Myocyte (in vitro differentiated cells): ENCODE measurements around the gene OTUD4. TPM values are rescaled to one million over a fixed set of nuclear protein-coding genes. Genes with fewer than 3 reads are reported as not detected.
"Not testable (repeated sequence)": the region's sequence is repeated elsewhere in the genome, so short reads cannot be mapped to it uniquely, and the experiment has no call there.

Source experiments
- DNase-seq: peaks from one replicate; pipeline ENCODE4 v3.0.0-alpha.2; 2012; ENCODE audit warnings: low read depth
- total RNA-seq: library from RNA; depleted of rRNA; stranded (reverse); fragments of >200 nt; gene quantifications from 2 replicates; pipeline ENCODE4 v1.2.3, GENCODE V29; 2014

OTUD4 gene
- total RNA-seq, 1 donor from 2014 or later: 81.4 TPM

GRCh38 chr4:145179861-145180297 is 510 bp downstream of the OTUD4 start:
- not testable (repeated sequence) for DNase-seq

- peak; percentile 67 for DNase-seq
These were observed 1.0 kb downstream of the OTUD4 start for GRCh38 chr4:145179281-145179860.

DNA sequence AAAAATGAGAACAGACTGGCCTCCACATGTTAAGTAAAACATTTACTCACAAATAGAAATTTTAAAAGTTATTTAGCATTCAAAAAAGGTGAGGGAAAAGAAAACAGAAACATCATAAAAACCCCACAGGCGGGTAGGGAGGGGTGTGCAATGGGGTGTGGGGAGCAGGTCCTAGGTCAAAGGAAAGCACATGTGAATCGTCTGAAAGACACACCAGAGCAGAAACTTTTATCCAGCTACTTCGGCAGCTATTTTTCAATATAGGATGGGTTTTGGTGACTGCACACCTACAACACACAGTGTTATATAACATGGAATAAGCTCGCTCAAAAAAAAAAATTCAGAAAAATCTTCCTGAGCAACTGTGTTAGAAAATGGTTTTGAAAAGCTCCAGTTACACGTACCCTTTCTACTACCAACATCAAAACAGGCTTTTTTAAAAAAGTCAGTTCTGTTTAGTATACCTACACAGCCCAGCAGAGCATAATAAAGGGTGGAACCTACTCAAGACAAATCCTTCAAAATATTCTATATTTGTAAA is 1.6 kb downstream of the OTUD4 start:
- no peak for DNase-seq

GRCh38 chr4:145177906-145178538 is 2.4 kb downstream of the OTUD4 start:
- peak; percentile 16 for DNase-seq

- DNase-seq: peak; percentile 63
These were observed 2.9 kb downstream of the OTUD4 start for GRCh38 chr4:145177511-145177905.

DNA sequence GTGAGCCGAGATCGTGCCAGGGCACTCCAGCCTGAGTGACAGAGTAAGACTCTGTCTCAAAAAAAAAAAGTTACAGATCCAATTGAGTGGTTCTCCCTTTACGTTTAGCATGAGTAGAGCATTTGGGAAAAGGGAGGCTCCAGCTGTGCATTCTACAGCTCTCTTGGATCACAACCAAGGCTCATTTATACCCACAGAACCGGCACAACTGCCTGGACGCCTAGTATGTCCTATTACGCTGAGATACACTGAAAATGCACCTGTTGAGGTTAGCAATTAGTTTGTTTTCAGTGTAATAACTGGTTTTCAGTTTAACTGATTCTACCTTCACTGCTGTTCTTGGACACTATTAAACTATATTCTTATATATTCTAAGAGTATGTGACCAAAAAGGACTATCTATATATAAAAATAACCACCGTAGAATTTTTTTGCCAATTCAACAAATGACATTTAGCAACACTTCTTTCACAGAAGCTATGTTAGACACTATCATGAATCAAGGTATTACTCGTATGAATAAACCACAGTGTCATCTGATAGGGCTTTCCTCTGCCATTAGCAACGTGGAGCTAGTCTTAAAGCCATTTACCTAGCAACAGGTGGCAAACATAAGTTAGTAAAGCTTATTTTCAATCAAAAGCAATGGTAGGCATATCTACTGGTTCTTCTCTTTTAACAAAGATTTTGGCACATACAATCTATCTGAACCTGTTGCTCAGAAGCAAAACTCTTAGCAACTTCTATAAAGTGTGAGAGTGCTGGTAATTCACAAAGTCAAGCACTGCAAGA is 3.6 kb downstream of the OTUD4 start:
- DNase-seq: no peak

GRCh38 chr4:145171911-145172310 is 8.5 kb downstream of the OTUD4 start:
- DNase-seq: peak; percentile 16

- DNase-seq: no peak
These were observed 10.2 kb downstream of the OTUD4 start for GRCh38 chr4:145170223-145170622.

GRCh38 chr4:145168581-145169187 is 11.7 kb downstream of the OTUD4 start:
- DNase-seq: no peak

- no peak for DNase-seq
These were observed 12.5 kb downstream of the OTUD4 start for GRCh38 chr4:145167887-145168286.

DNA sequence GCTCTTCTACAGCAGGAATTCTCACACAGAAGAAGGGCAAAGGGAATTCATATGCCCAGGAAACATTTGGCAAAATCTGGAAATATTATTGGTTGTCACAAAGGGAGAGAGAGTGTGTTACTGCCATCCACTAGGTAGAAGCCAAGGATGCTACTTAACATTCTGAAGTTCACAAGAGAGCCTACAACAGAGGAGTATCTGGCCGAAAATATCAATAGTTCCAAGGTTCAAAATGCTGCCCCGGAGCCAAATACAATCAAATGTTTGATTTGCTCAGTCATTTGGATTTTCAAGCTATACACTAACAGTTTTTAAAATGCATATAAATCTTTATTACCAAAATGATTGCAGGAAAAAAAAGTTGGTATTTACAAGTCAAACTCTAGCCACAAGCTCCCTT is 18.8 kb downstream of the OTUD4 start:
- no peak for DNase-seq

DNA sequence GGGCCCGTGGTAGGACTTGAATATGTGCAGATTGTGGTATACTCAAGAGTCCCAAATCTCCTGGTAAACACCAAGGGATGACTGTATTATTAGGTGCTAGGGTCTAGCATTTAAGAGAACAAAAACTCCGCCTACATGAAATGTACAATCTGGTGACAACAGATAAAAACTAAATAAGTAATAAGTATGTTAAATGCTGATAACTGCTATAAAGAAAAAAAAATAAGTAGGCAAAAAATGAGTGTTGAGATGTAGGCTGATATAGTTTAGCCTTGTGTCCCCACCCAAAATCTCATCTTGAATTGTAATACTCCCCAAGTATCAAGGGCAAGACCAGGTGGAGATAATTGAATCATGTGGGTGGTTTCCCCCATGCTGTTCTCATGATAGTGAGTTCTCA is 23.4 kb downstream of the OTUD4 start:
- DNase-seq: no peak

DNA sequence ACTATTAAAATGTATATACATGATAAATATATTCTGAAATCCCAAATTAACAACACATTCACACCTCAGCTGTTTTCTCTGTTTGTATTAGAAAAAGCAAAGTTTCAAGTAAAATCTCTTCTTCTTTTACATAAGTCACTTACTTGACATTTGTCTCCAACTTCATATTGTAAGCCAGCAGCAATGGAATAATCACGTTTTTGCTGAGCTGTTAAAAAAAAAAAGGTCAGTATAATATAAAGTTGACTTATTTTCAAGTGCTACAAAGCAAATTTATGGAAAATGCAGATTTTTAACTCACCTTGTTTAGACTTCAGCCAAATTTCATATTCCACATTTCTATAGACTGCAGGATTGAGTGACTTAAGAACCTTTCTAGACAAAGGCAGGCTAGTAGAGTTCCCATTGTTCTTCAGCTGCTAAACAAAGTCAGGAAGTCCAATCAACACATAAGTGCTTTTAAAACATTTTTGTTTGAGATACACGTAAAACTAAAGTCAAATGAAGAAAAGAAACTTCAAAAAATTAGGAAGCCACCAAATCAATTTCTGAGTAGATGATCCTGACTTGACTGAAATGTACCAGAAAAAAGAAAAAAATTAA is 25.0 kb downstream of the OTUD4 start:
- no peak for DNase-seq

DNA sequence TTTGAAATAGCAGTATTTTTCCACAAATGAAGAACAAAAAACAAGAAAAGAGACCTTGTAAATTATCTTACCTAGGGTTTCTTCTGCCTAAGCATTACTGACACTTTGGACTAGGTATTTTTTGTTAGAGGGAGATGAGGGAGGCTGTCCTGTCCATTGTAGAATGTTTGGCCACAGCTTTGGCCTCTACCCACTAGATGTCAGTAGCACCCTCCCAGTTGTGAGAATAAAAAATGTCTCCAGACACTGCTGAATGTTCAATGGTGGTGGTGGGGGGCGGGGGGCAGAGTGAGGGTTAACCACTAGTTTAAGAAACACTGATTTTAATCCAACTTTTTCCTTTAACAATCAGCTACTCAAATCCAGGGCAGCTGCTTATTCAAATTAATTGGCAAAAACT is 25.8 kb downstream of the OTUD4 start:
- DNase-seq: peak; percentile 47

DNA sequence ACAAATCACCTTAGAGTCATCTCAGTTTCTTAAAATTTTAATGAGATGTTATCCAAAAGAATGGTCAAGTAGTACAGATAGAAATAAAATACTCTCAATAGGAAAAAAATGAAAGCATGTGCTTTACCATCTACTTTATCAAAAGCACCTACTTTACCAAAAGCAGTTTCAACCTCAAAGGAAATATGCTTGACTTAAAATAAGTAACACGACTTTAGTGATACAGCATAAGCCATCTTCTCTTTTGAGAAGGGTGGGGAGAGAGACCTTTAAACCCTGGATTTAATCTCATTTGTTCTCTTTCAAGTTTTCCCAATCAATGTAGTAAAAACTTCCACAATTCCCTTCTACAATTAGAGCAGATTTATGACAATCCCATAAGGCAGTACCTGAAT is 26.5 kb downstream of the OTUD4 start:
- no peak for DNase-seq

- peak; percentile 37 for DNase-seq
These were observed 27.0 kb downstream of the OTUD4 start for GRCh38 chr4:145153181-145153903.

- DNase-seq: no peak
These were observed 31.4 kb downstream of the OTUD4 start for GRCh38 chr4:145148980-145149379.

DNA sequence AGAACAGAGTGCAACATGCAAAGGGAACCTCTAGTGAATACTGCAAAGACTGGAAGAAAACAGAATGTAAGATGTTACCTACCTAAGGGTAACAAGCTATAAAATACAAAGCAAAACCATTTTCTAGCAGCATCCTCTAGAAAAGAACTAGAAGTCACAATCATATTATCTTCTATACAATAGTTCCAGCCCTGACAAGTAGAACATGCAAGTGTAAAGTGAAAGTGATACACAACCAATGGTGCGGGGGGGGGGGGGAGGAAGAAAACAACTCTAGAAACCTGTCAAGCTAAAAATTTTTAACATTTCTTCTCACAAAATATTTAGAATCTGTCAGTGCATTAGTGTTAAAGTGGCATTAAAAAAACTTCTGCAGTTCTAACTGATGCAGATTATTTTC is 44.2 kb downstream of the OTUD4 start:
- DNase-seq: not testable (repeated sequence)

DNA sequence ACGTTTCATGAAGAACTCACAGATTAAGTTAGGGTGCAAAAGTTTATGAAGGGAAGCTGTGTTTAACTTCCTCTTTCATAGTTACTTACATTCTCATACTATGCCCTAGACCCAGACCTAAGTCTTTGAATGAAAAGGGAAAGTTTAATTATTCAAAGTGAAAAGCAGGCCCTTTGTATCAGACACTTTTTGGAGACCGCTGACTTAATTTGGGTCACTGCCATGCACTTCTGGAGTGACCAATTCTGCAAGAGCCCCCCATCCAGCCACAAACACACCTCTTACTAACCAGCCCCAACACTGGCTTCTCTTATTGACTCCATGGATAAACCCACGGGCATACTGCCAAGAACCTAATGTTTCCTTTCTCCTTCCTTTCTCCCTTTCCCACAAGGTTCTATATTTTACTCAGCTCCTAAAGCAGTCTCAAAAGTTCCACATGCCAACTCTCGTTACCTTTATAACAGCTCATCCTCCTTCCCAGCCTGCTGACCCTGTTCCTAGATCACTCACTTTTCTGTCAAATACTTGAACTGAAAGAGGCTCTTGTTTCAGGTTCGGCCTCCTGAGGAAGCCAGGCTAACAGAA is 47.8 kb downstream of the OTUD4 start:
- DNase-seq: peak; percentile 13

DNA sequence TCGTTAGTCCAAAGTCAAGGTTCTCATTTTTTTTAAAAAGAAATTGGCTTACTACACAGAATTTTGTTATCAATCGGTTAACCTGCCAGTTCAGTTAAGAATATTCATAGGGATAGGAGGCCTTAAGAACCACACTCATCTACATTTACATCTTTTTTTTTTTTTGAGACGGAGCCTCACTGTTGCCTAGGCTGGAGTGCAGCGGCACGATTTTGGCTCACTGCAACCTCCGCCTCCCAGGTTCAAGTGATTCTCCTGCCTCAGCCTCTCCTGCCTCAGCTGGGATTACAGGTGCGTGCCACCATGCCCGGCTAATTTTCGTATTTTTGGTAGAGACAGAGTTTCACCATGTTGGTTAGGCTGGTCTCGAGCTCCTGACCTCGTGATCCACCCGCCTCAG is 48.5 kb downstream of the OTUD4 start:
- no peak for DNase-seq
